ENCODE measurements around the gene MRNIP. TPM values are rescaled to one million over a fixed set of nuclear protein-coding genes. Genes with fewer than 3 reads are reported as not detected.

The MRNIP gene
- total RNA-seq, 3 donors from 2014 or later (not counting 1 experiment from before 2014, with no cell fraction given), result 19.7 to 40.2 (median 25.4) TPM

- H3K36me3 ChIP-seq (ENCODE audit: control insufficient read depth, insufficient read depth, low read length), result peaks cover 33% of the 10 kb centered on the region
- Mint-ChIP-seq H3K27ac (no peak overlapping the region), H3K9me3 (peaks cover 3 to 5% of the 10 kb centered on the region in 2 donors), H3K27me3 (ENCODE audit: low read depth in 2 of 2) (no peaks in the 10 kb centered on the region), H3K36me3 (peaks cover 21% of the 10 kb centered on the region), H3K4me3 (no peak overlapping the region), H3K4me1 (peaks cover 0 to 9% of the 10 kb centered on the region in 2 donors)
- no peak overlapping the region for H3K27ac ChIP-seq (ENCODE audit: low read length)
- peaks cover 10% of the 10 kb centered on the region for H3K9me3 ChIP-seq (ENCODE audit: control insufficient read depth, insufficient read depth, low read length)
- no peaks in the 10 kb centered on the region for H3K27me3 ChIP-seq (ENCODE audit: control insufficient read depth, insufficient read depth, low read length)
- no peaks in the 10 kb centered on the region for H3K4me1 ChIP-seq (ENCODE audit: control insufficient read depth, insufficient read depth, low read length)
- TF ChIP-seq, protein P1, sequence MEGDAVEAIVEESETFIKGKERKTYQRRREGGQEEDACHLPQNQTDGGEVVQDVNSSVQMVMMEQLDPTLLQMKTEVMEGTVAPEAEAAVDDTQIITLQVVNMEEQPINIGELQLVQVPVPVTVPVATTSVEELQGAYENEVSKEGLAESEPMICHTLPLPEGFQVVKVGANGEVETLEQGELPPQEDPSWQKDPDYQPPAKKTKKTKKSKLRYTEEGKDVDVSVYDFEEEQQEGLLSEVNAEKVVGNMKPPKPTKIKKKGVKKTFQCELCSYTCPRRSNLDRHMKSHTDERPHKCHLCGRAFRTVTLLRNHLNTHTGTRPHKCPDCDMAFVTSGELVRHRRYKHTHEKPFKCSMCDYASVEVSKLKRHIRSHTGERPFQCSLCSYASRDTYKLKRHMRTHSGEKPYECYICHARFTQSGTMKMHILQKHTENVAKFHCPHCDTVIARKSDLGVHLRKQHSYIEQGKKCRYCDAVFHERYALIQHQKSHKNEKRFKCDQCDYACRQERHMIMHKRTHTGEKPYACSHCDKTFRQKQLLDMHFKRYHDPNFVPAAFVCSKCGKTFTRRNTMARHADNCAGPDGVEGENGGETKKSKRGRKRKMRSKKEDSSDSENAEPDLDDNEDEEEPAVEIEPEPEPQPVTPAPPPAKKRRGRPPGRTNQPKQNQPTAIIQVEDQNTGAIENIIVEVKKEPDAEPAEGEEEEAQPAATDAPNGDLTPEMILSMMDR (IDR thresholded peaks at IDR 0.05), result no peak
- no peak overlapping the region for H3K4me3 ChIP-seq (ENCODE audit: low read length)
- 93% methylated on average over 11 of the region's 12 CpGs for WGBS (ENCODE audit: insufficient coverage)
- DNase-seq (no peak), ATAC-seq (no peak)
- intact Hi-C loops (cut with micrococcal nuclease), result no loop called here
Measured at GRCh38 chr5:179880066-179880650, 21.5 kb upstream of the MRNIP start.

DNA sequence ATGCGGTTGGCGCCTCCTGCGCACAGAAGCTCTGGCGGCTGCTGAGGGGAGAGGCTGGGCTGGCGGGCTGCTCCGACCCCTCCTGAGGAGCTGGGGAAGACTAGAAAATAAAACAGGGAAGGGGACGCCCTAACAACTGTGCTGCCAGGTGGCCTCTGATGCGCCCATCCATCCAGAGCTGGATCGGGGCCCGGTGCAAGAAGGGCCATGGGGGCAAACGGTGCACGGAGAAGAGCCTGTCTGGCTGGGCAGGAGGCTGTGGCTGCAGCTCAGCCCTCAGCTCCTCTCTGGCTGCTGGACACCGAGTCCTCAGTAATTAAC lies 21.0 kb upstream of the MRNIP start:
- no peak for ATAC-seq
- H3K27ac ChIP-seq (ENCODE audit: low read length), result no peak overlapping the region
- Mint-ChIP-seq H3K4me3 (no peak overlapping the region), H3K36me3 (peaks cover 17% of the 10 kb centered on the region), H3K4me1 (peaks cover 0 to 9% of the 10 kb centered on the region in 2 donors), H3K27ac (no peak overlapping the region), H3K9me3 (peaks cover 3 to 5% of the 10 kb centered on the region in 2 donors), H3K27me3 (ENCODE audit: low read depth in 2 of 2) (no peaks in the 10 kb centered on the region)
- TF ChIP-seq, protein P1 (IDR thresholded peaks at IDR 0.05), result no peak
- peaks cover 10% of the 10 kb centered on the region for H3K9me3 ChIP-seq (ENCODE audit: control insufficient read depth, insufficient read depth, low read length)
- no peak for DNase-seq
- no peaks in the 10 kb centered on the region for H3K27me3 ChIP-seq (ENCODE audit: control insufficient read depth, insufficient read depth, low read length)
- H3K4me1 ChIP-seq (ENCODE audit: control insufficient read depth, insufficient read depth, low read length), result no peaks in the 10 kb centered on the region
- intact Hi-C loops (cut with micrococcal nuclease), result no loop called here
- WGBS (ENCODE audit: insufficient coverage), result 96% methylated on average over 13 of the region's 13 CpGs
- H3K36me3 ChIP-seq (ENCODE audit: control insufficient read depth, insufficient read depth, low read length), result peaks cover 35% of the 10 kb centered on the region
- no peak overlapping the region for H3K4me3 ChIP-seq (ENCODE audit: low read length)

GRCh38 chr5:179879003-179879689 lies 20.5 kb upstream of the MRNIP start:
- Mint-ChIP-seq H3K9me3 (peaks cover 3 to 5% of the 10 kb centered on the region in 2 donors), H3K4me3 (no peak overlapping the region), H3K4me1 (peaks cover 0 to 9% of the 10 kb centered on the region in 2 donors), H3K27ac (no peak overlapping the region), H3K36me3 (peaks cover 12% of the 10 kb centered on the region), H3K27me3 (ENCODE audit: low read depth in 2 of 2) (no peaks in the 10 kb centered on the region)
- H3K4me3 ChIP-seq (ENCODE audit: low read length), result no peak overlapping the region
- intact Hi-C loops (cut with micrococcal nuclease), result no loop called here
- DNase-seq (no peak), ATAC-seq (no peak)
- TF ChIP-seq, protein P1 (IDR thresholded peaks at IDR 0.05), result no peak
- H3K4me1 ChIP-seq (ENCODE audit: control insufficient read depth, insufficient read depth, low read length), result no peaks in the 10 kb centered on the region
- H3K27me3 ChIP-seq (ENCODE audit: control insufficient read depth, insufficient read depth, low read length), result no peaks in the 10 kb centered on the region
- peaks cover 33% of the 10 kb centered on the region for H3K36me3 ChIP-seq (ENCODE audit: control insufficient read depth, insufficient read depth, low read length)
- no peak overlapping the region for H3K27ac ChIP-seq (ENCODE audit: low read length)
- 98% methylated on average over 31 of the region's 31 CpGs for WGBS (ENCODE audit: insufficient coverage)
- peaks cover 10% of the 10 kb centered on the region for H3K9me3 ChIP-seq (ENCODE audit: control insufficient read depth, insufficient read depth, low read length)
